ENCODE results near the gene AFF4. TPM values are rescaled to one million over a fixed set of nuclear protein-coding genes. Genes with fewer than 3 reads are reported as not detected.

Gene AFF4
- total and polyA plus RNA-seq, 9 of the 15 experiments (the other 6 are each of a cell fraction or from before 2014, with no cell fraction given): 1.7 to 25.8 (median 17.9) TPM

DNA sequence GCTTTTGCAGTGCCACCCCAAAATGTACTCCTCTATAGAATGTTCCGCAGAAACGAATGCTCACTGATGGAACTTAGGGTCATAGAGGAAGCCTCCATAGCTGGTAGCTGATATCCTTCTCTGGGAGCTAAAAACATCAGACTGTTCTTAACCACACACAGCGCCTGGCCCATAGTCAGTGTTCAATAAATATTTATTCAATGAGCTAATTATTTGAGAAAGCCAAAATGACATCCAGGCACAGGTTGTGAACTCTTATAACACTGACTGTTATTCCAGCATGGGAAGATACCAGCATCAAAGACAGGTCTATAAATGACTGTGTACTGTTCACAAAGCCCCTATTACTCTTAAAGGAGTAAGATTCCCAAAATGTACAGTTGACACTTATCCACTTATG is 110.1 kb downstream of the AFF4 start:
- H3K9me3 ChIP-seq (replicated peaks; ENCODE audit: control insufficient read depth, insufficient read depth, low read depth, low read length): no peaks in the 10 kb centered on the region
- FAIRE-seq (no peak), DNase-seq (ENCODE audit: extremely low read depth in 1 of 4, low spot score in 3 of 4) (no peak), ATAC-seq (no peak)
- in situ Hi-C loops (cut with MboI): no loop called here
- no peak overlapping the region for H3K27ac ChIP-seq (ENCODE audit: extremely low read depth, low read depth, low read length)
- peaks cover 0 to 14% of the 10 kb centered on the region in 2 experiments; a peak in 3 of 5 replicates for H3K4me1 ChIP-seq (replicated peaks in 1 of 2; ENCODE audit: control insufficient read depth in 2 of 2, insufficient read depth in 2 of 2, low read length in 2 of 2)
- no peak overlapping the region for H3K9ac ChIP-seq (ENCODE audit: insufficient read depth in 1 of 2, low read depth in 2 of 2, low read length in 2 of 2)
- no peak overlapping the region for H2AFZ ChIP-seq (ENCODE audit: low read depth, low read length)
- TF ChIP-seq SOX6 (IDR thresholded peaks at IDR 0.05) (no peak), RBBP5 (IDR thresholded peaks at IDR 0.05; ENCODE audit: borderline replicate concordance, insufficient read depth, low read length, poor library complexity, severe bottlenecking) (no peak), NBN (IDR thresholded peaks at IDR 0.05; ENCODE audit: low read depth) (no peak), MTA3 (IDR thresholded peaks at IDR 0.05; ENCODE audit: borderline replicate concordance) (no peak), ZNF695 (CRISPR knock-in tag; IDR thresholded peaks at IDR 0.05) (no peak), MTA2 (IDR thresholded peaks at IDR 0.05; ENCODE audit: low read depth) (no peak), HDAC8 (tag; IDR thresholded peaks at IDR 0.05) (no peak)
- H3K4me3 ChIP-seq: no peak overlapping the region
- ChIA-PET CTCF (ENCODE audit: low intra/inter-chr PET ratio) (no interaction called here), POLR2A (interaction anchor here (1.1 to 3.0 kb wide), 4 partner anchors 9 to 23 kb away, joined by 3 to 17 read pairs (median 6); partner anchors contain the start of genes GDF9 and UQCRQ)
- H4K20me1 ChIP-seq (replicated peaks; ENCODE audit: control insufficient read depth, insufficient read depth, low read length): no peaks in the 10 kb centered on the region
- no peaks in the 10 kb centered on the region for H3K27me3 ChIP-seq (ENCODE audit: control insufficient read depth in 2 of 2, insufficient read depth in 2 of 2, low read length in 2 of 2)
- no peaks in the 10 kb centered on the region for H3K36me3 ChIP-seq (ENCODE audit: control insufficient read depth, insufficient read depth, low read length)
- intact Hi-C loops (cut with micrococcal nuclease): no loop called here
- BruUV-seq (replicated peaks): no TSS peak
- 62% methylated on average over 3 of the region's 3 CpGs for WGBS (ENCODE audit: insufficient coverage, low coverage, missing lambda C conversion rate)
- H3K9me1 ChIP-seq (ENCODE audit: control insufficient read depth, insufficient read depth, low read length): no peaks in the 10 kb centered on the region
- no peaks in the 10 kb centered on the region for H3K79me2 ChIP-seq (ENCODE audit: control insufficient read depth, insufficient read depth, low read length)
- no peak overlapping the region for H3K4me2 ChIP-seq (ENCODE audit: insufficient read depth, low read length)

DNA sequence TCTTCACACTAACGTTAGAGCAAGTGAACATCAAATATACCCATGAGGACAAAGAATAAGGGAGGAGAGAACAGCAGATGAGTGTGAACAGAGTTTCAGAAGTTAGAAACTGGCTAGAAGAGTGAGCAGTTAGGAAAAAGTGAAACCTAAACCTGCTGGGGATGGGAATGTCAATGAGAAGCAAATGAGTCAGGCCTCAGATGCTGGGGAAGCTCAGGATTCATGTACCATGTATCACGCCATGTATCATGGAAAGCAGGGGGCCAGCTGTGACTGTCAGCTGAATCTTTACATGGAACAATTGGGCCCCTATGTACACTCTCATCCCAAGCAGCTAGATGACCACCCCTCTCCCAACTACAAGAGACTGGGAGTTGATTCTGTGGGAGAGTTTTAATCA is 113.4 kb downstream of the AFF4 start:
- H3K27me3 ChIP-seq (ENCODE audit: control insufficient read depth in 2 of 2, insufficient read depth in 2 of 2, low read length in 2 of 2): no peaks in the 10 kb centered on the region
- no peaks in the 10 kb centered on the region for H3K9me1 ChIP-seq (ENCODE audit: control insufficient read depth, insufficient read depth, low read length)
- 32% methylated on average over 2 of the region's 2 CpGs for WGBS (ENCODE audit: insufficient coverage, low coverage, missing lambda C conversion rate)
- no peaks in the 10 kb centered on the region for H3K36me3 ChIP-seq (ENCODE audit: control insufficient read depth, insufficient read depth, low read length)
- BruUV-seq (replicated peaks): no TSS peak
- peaks cover 0 to 14% of the 10 kb centered on the region in 2 experiments; a peak in 3 of 5 replicates for H3K4me1 ChIP-seq (replicated peaks in 1 of 2; ENCODE audit: control insufficient read depth in 2 of 2, insufficient read depth in 2 of 2, low read length in 2 of 2)
- ChIA-PET CTCF (ENCODE audit: low intra/inter-chr PET ratio) (no interaction called here), POLR2A (interaction anchor here (0.7 to 3.1 kb wide), 7 partner anchors 8 to 475 kb away, joined by 3 to 25 read pairs (median 7); partner anchors contain the start of genes GDF9 and UQCRQ)
- H3K4me3 ChIP-seq: no peak overlapping the region
- no peaks in the 10 kb centered on the region for H3K79me2 ChIP-seq (ENCODE audit: control insufficient read depth, insufficient read depth, low read length)
- no peak overlapping the region; the same call in 1 of the 2 replicates for H3K4me2 ChIP-seq (ENCODE audit: insufficient read depth, low read length)
- in situ Hi-C loops (cut with MboI): no loop called here
- DNase-seq (ENCODE audit: extremely low read depth in 1 of 4, low spot score in 3 of 4) (no peak), FAIRE-seq (no peak), ATAC-seq (peak; percentile 17)
- no peaks in the 10 kb centered on the region for H4K20me1 ChIP-seq (replicated peaks; ENCODE audit: control insufficient read depth, insufficient read depth, low read length)
- peak overlapping the region; percentile 75 for H2AFZ ChIP-seq (ENCODE audit: low read depth, low read length)
- H3K27ac ChIP-seq (ENCODE audit: extremely low read depth, low read depth, low read length): no peak overlapping the region
- TF ChIP-seq BACH1 (tag; IDR thresholded peaks at IDR 0.05) (peak; percentile 11; the same call in 1 of the 2 replicates), COPS2 (conservative IDR thresholded peaks at IDR 0.05) (no peak), FOSL1 (tag; conservative IDR thresholded peaks at IDR 0.05) (0 out of 2 replicates have a peak, but pooled peaks have one; percentile 13)
- intact Hi-C loops (cut with micrococcal nuclease): no loop called here
- H3K9me3 ChIP-seq (replicated peaks; ENCODE audit: control insufficient read depth, insufficient read depth, low read depth, low read length): no peaks in the 10 kb centered on the region
- no peak overlapping the region for H3K9ac ChIP-seq (ENCODE audit: insufficient read depth in 1 of 2, low read depth in 2 of 2, low read length in 2 of 2)

Data from K562 (cell line).